Measurements from ENCODE around the gene DENND1A. TPM values are rescaled to one million over a fixed set of nuclear protein-coding genes. Genes with fewer than 3 reads are reported as not detected.

DENND1A gene
- total RNA-seq, 1 donor from 2014 or later = 19.9 TPM

- Mint-ChIP-seq H3K4me3 (no peak overlapping the region), H3K4me1 (ENCODE audit: unreplicated experiment) (peaks cover 6% of the 10 kb centered on the region), H3K9me3 (no peaks in the 10 kb centered on the region), H3K36me3 (peaks cover 16% of the 10 kb centered on the region), H3K27me3 (no peaks in the 10 kb centered on the region), H3K27ac (no peak overlapping the region)
- TF ChIP-seq, protein P1, sequence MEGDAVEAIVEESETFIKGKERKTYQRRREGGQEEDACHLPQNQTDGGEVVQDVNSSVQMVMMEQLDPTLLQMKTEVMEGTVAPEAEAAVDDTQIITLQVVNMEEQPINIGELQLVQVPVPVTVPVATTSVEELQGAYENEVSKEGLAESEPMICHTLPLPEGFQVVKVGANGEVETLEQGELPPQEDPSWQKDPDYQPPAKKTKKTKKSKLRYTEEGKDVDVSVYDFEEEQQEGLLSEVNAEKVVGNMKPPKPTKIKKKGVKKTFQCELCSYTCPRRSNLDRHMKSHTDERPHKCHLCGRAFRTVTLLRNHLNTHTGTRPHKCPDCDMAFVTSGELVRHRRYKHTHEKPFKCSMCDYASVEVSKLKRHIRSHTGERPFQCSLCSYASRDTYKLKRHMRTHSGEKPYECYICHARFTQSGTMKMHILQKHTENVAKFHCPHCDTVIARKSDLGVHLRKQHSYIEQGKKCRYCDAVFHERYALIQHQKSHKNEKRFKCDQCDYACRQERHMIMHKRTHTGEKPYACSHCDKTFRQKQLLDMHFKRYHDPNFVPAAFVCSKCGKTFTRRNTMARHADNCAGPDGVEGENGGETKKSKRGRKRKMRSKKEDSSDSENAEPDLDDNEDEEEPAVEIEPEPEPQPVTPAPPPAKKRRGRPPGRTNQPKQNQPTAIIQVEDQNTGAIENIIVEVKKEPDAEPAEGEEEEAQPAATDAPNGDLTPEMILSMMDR (conservative IDR thresholded peaks at IDR 0.05) = no peak
- no peak for DNase-seq (ENCODE audit: extremely low spot score, unreplicated experiment)
Measured at GRCh38 chr9:123876750-123877149, 53.2 kb downstream of the DENND1A start.

DNA sequence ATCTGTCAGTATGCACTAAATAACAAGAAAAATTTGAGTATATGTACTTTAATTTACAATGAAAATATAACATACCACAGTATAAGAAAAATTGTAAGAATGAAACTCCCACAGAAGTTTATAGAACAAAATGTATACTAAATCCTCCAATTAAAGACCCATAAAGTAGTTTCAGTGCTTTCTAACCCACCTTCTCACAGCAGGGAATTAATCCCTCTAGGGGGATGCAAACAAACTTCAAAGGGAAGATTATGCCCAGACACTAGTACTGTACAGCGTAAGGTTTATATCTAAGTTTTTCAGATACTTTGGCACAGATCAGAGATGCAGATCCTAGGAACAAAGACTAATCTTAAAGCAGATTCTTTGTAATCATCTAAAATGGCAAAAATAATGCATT, 57.2 kb downstream of the DENND1A start:
- Mint-ChIP-seq H3K4me1 (ENCODE audit: unreplicated experiment) (peaks cover 7% of the 10 kb centered on the region), H3K27ac (no peak overlapping the region), H3K36me3 (peaks cover 16% of the 10 kb centered on the region), H3K4me3 (no peak overlapping the region), H3K27me3 (peaks cover under 1% of the 10 kb centered on the region), H3K9me3 (no peaks in the 10 kb centered on the region)
- TF ChIP-seq, protein P1 (conservative IDR thresholded peaks at IDR 0.05) = no peak
- DNase-seq (ENCODE audit: extremely low spot score, unreplicated experiment) = no peak

GRCh38 chr9:123871781-123872180, 58.1 kb downstream of the DENND1A start:
- H3K27ac Mint-ChIP-seq = no peak overlapping the region
- TF ChIP-seq, protein P1 (conservative IDR thresholded peaks at IDR 0.05) = no peak

GRCh38 chr9:123868002-123868401, 61.9 kb downstream of the DENND1A start:
- Mint-ChIP-seq H3K4me3 (no peak overlapping the region), H3K27me3 (peaks cover 16% of the 10 kb centered on the region), H3K9me3 (no peaks in the 10 kb centered on the region), H3K36me3 (peaks cover under 1% of the 10 kb centered on the region), H3K27ac (no peak overlapping the region), H3K4me1 (ENCODE audit: unreplicated experiment) (peaks cover 25% of the 10 kb centered on the region)
- TF ChIP-seq, protein P1 (conservative IDR thresholded peaks at IDR 0.05) = no peak
- DNase-seq (ENCODE audit: extremely low spot score, unreplicated experiment) = no peak

More at GRCh38 chr9:123871781-123872180, 58.1 kb downstream of the DENND1A start:
- Mint-ChIP-seq H3K4me3 (no peak overlapping the region), H3K9me3 (no peaks in the 10 kb centered on the region), H3K36me3 (peaks cover 16% of the 10 kb centered on the region), H3K27me3 (peaks cover 3% of the 10 kb centered on the region), H3K4me1 (ENCODE audit: unreplicated experiment) (peaks cover 10% of the 10 kb centered on the region)
- no peak for DNase-seq (ENCODE audit: extremely low spot score, unreplicated experiment)

- H3K4me1 Mint-ChIP-seq (ENCODE audit: unreplicated experiment) = peaks cover 23% of the 10 kb centered on the region
- TF ChIP-seq, protein P1 (conservative IDR thresholded peaks at IDR 0.05) = no peak
Measured at GRCh38 chr9:123867034-123867433, 62.9 kb downstream of the DENND1A start.

GRCh38 chr9:123866497-123866896, 63.4 kb downstream of the DENND1A start:
- Mint-ChIP-seq H3K27ac (no peak overlapping the region), H3K27me3 (peaks cover 22% of the 10 kb centered on the region), H3K36me3 (peaks cover 4% of the 10 kb centered on the region), H3K9me3 (no peaks in the 10 kb centered on the region), H3K4me3 (no peak overlapping the region), H3K4me1 (ENCODE audit: unreplicated experiment) (peaks cover 26% of the 10 kb centered on the region)
- TF ChIP-seq, protein P1 (conservative IDR thresholded peaks at IDR 0.05) = no peak
- DNase-seq (ENCODE audit: extremely low spot score, unreplicated experiment) = no peak

More at GRCh38 chr9:123867034-123867433, 62.9 kb downstream of the DENND1A start:
- H3K27ac Mint-ChIP-seq = no peak overlapping the region
- H3K4me3 Mint-ChIP-seq = no peak overlapping the region
- DNase-seq (ENCODE audit: extremely low spot score, unreplicated experiment) = no peak
- H3K27me3 Mint-ChIP-seq = peaks cover 22% of the 10 kb centered on the region
- H3K36me3 Mint-ChIP-seq = peaks cover 4% of the 10 kb centered on the region
- no peaks in the 10 kb centered on the region for H3K9me3 Mint-ChIP-seq
